Osteoblast (primary cell): ENCODE data around the gene PSMD4. TPM values are rescaled to one million over a fixed set of nuclear protein-coding genes. Genes with fewer than 3 reads are reported as not detected.

Experiments used
- DNase-seq: peaks from one replicate; pipeline ENCODE4 v3.0.0; 2011; ENCODE audit warnings: low spot score, mixed read lengths; ENCODE audit not compliant: insufficient read length; ENCODE audit errors: missing footprints
- H2AFZ ChIP-seq: 2 replicates; pipeline ENCODE4 v1.6.0; 2011; ENCODE audit warnings: mild to moderate bottlenecking, low read length
- H3K27ac ChIP-seq: 2 replicates; pipeline ENCODE4 v1.5.1; 2011; ENCODE audit warnings: mild to moderate bottlenecking, low read depth, low read length, moderate library complexity
- H3K27me3 ChIP-seq: 2 replicates; pipeline ENCODE4 v1.6.0; 2012; ENCODE audit warnings: mild to moderate bottlenecking, control low read depth, inconsistent platforms, low read length, moderate library complexity; ENCODE audit not compliant: insufficient read depth
- H3K36me3 ChIP-seq: 2 replicates; pipeline ENCODE4 v1.5.1; 2011; ENCODE audit warnings: mild to moderate bottlenecking, low read length, control low read depth, moderate library complexity; ENCODE audit not compliant: insufficient read depth
- H3K4me1 ChIP-seq: 2 replicates; pipeline ENCODE4 v1.5.1; 2011; ENCODE audit warnings: mild to moderate bottlenecking, low read length, control low read depth, moderate library complexity; ENCODE audit not compliant: insufficient read depth
- H3K4me2 ChIP-seq: 2 replicates; pipeline ENCODE4 v1.6.0; 2011; ENCODE audit warnings: mild to moderate bottlenecking, low read length; ENCODE audit not compliant: insufficient read depth
- H3K4me3 ChIP-seq: fragments of 200-600 bp; sonication (generic); 3 replicates; pipeline ENCODE4 v1.5.1; 2012; ENCODE audit warnings: mild to moderate bottlenecking, low read length, inconsistent platforms; ENCODE audit not compliant: insufficient read depth
- H3K79me2 ChIP-seq: 2 replicates; pipeline ENCODE4 v1.6.0; 2012; ENCODE audit warnings: mild to moderate bottlenecking, low read length, control low read depth, inconsistent platforms; ENCODE audit not compliant: insufficient read depth
- H3K9me3 ChIP-seq: 2 replicates; pipeline ENCODE4 v1.5.1; 2011; ENCODE audit warnings: low read depth, low read length, control low read depth
- H4K20me1 ChIP-seq: 2 replicates; pipeline ENCODE4 v1.6.0; 2012; ENCODE audit warnings: mild to moderate bottlenecking, low read length, control low read depth; ENCODE audit not compliant: insufficient read depth
- total RNA-seq: library from RNA; depleted of rRNA; stranded (reverse); fragments of >200 nt; gene quantifications from 2 replicates; pipeline ENCODE4 v1.2.3, GENCODE V29; 2012
- TF ChIP-seq, protein P1 (sequence below): IDR thresholded peaks from 2 replicates; pipeline ENCODE4 v1.5.1; 2011; ENCODE audit warnings: mild to moderate bottlenecking, low read depth, low read length, moderate library complexity; ENCODE audit errors: extremely low read depth

PSMD4 gene
- total RNA-seq, 1 donor = 140 TPM

GRCh38 chr1:151289080-151289935 is 34.8 kb downstream of the PSMD4 start:
- DNase-seq = peak; percentile 80
- Histone ChIP-seq H3K27me3 (no peaks in the 10 kb centered on the region), H3K4me1 (no peaks in the 10 kb centered on the region), H3K4me3 (no peak overlapping the region), H3K9me3 (no peaks in the 10 kb centered on the region), H4K20me1 (peaks cover 16% of the 10 kb centered on the region), H2AFZ (no peak overlapping the region), H3K27ac (no peak overlapping the region), H3K4me2 (no peak overlapping the region), H3K36me3 (peaks cover 76% of the 10 kb centered on the region), H3K79me2 (peaks cover 22% of the 10 kb centered on the region)
- TF ChIP-seq, protein P1, sequence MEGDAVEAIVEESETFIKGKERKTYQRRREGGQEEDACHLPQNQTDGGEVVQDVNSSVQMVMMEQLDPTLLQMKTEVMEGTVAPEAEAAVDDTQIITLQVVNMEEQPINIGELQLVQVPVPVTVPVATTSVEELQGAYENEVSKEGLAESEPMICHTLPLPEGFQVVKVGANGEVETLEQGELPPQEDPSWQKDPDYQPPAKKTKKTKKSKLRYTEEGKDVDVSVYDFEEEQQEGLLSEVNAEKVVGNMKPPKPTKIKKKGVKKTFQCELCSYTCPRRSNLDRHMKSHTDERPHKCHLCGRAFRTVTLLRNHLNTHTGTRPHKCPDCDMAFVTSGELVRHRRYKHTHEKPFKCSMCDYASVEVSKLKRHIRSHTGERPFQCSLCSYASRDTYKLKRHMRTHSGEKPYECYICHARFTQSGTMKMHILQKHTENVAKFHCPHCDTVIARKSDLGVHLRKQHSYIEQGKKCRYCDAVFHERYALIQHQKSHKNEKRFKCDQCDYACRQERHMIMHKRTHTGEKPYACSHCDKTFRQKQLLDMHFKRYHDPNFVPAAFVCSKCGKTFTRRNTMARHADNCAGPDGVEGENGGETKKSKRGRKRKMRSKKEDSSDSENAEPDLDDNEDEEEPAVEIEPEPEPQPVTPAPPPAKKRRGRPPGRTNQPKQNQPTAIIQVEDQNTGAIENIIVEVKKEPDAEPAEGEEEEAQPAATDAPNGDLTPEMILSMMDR = no peak

GRCh38 chr1:151289991-151290708 is 35.6 kb downstream of the PSMD4 start:
- Histone ChIP-seq H3K27ac (no peak overlapping the region), H3K27me3 (no peaks in the 10 kb centered on the region), H3K4me2 (no peak overlapping the region), H2AFZ (no peak overlapping the region), H3K36me3 (peaks cover 80% of the 10 kb centered on the region), H4K20me1 (peaks cover 10% of the 10 kb centered on the region), H3K79me2 (peaks cover 14% of the 10 kb centered on the region), H3K4me1 (no peaks in the 10 kb centered on the region), H3K4me3 (no peak overlapping the region), H3K9me3 (no peaks in the 10 kb centered on the region)
- TF ChIP-seq, protein P1 = no peak
- peak; percentile 78 for DNase-seq

- Histone ChIP-seq H3K4me3 (no peak overlapping the region), H3K27ac (no peak overlapping the region), H3K4me1 (no peaks in the 10 kb centered on the region), H2AFZ (no peak overlapping the region), H3K36me3 (peaks cover 78% of the 10 kb centered on the region), H3K4me2 (no peak overlapping the region), H3K27me3 (no peaks in the 10 kb centered on the region), H3K79me2 (peaks cover 12% of the 10 kb centered on the region), H3K9me3 (no peaks in the 10 kb centered on the region), H4K20me1 (peaks cover 10% of the 10 kb centered on the region)
- TF ChIP-seq, protein P1 = no peak
- peak; percentile 5 for DNase-seq
Measured at GRCh38 chr1:151290709-151291303, 36.3 kb downstream of the PSMD4 start.
